HCT116 (cell line): Measurements from ENCODE around the gene CD19. TPM values are rescaled to one million over a fixed set of nuclear protein-coding genes. Genes with fewer than 3 reads are reported as not detected.
A peak's percentile ranks its signal among the peaks of the same experiment; 100 is the strongest.
"Not testable (repeated sequence)": the region's sequence is repeated elsewhere in the genome, so short reads cannot be mapped to it uniquely, and the experiment has no call there.

Experiments
- ATAC-seq: fragments of 200-7000 bp; cut with Tn5 transposase; 2 replicates; pipeline ENCODE4 v1.9.1; 2020; ENCODE audit warnings: mild to moderate bottlenecking, moderate library complexity
- BruUV-seq: library from RNA; stranded (reverse); fragments of 400-500 nt; replicated peaks from 2 replicates; lab custom pipeline; 2021; lab: Mats Ljungman, UMichigan
- CTCF ChIA-PET: fragments of 300-600 bp; sonication (Branson Sonifier 250); formaldehyde crosslinking; loops from one replicate; lab custom pipeline; 2021; ENCODE audit warnings: antibody characterized with exemption; lab: Charles Lee
- POLR2A ChIA-PET: fragments of 300-600, 350-600 bp; sonication (Branson Sonifier 250); formaldehyde crosslinking; loops from one replicate; lab custom pipeline; 2021; ENCODE audit warnings: antibody characterized with exemption; lab: Charles Lee
- RAD21 ChIA-PET, 2 experiments: fragments of 300-600 bp; sonication (Branson Sonifier 250); formaldehyde crosslinking; loops; one replicate each; lab custom pipeline; 2023; ENCODE audit warnings: low total read pairs in 2 of 2; ENCODE audit not compliant: uncharacterized antibody in 2 of 2, unreplicated experiment in 2 of 2, low non-redundant PET in 1 of 2; lab: Charles Lee
- DNase-seq: peaks from one replicate; pipeline ENCODE4 v3.0.0-alpha.2; 2010; ENCODE audit warnings: low read depth, low spot score
- H2AFZ ChIP-seq: fragments of 200-600 bp; shearing (Covaris generic), sonication (generic); 2 replicates; pipeline ENCODE4 v1.6.1; 2017; ENCODE audit warnings: low read depth, mixed run types, mixed read lengths, antibody characterized with exemption, low read length; ENCODE audit not compliant: poor library complexity, severe bottlenecking
- H3K27ac ChIP-seq: 2 replicates; pipeline ENCODE4 v1.5.1; 2012; ENCODE audit warnings: low read depth, low read length
- H3K27me3 ChIP-seq: fragments of 200-600 bp; sonication (generic); 2 replicates; pipeline ENCODE4 v1.6.1; 2016; ENCODE audit warnings: mixed run types, low read length, mixed read lengths; ENCODE audit not compliant: insufficient read depth
- H3K36me3 ChIP-seq, 2 experiments: fragments of 200-500 bp in 1 of 2; fragments of 200-600 bp in 1 of 2; sonication (Bioruptor generic) in 1 of 2; sonication (generic) in 1 of 2; 2 replicates each; pipeline versions ENCODE4 v1.5.1 to v1.6.1; 2014 to 2016; ENCODE audit warnings: low read length in 2 of 2, inconsistent platforms in 1 of 2, mixed read lengths in 1 of 2, mixed run types in 1 of 2; ENCODE audit not compliant: insufficient read depth in 2 of 2, control insufficient read depth in 1 of 2
- H3K4me1 ChIP-seq, 2 experiments: fragments of 200-600 bp in 1 of 2; sonication (generic) in 1 of 2; 2 replicates each; pipeline versions ENCODE4 v1.5.1 to v1.6.1; 2012 to 2017; ENCODE audit warnings: low read length in 2 of 2, inconsistent platforms in 1 of 2, mild to moderate bottlenecking in 1 of 2, mixed read lengths in 1 of 2, mixed run types in 1 of 2, moderate library complexity in 1 of 2; ENCODE audit not compliant: insufficient read depth in 2 of 2, control insufficient read depth in 1 of 2
- H3K4me2 ChIP-seq: fragments of 200-600 bp; sonication (generic); 2 replicates; pipeline ENCODE4 v1.6.1; 2017; ENCODE audit warnings: mixed run types, low read length, mixed read lengths
- H3K4me3 ChIP-seq, 2 experiments: fragments of 200-600 bp in 1 of 2; sonication (generic) in 1 of 2; replicated peaks in 1 of 2; 2 replicates each; pipeline ENCODE4 v1.5.1; 2011 to 2016; ENCODE audit warnings: low read length in 2 of 2, control low read depth in 1 of 2, low read depth in 1 of 2, mild to moderate bottlenecking in 1 of 2, mixed read lengths in 1 of 2, mixed run types in 1 of 2
- H3K79me2 ChIP-seq: fragments of 200-600 bp; sonication (generic); 2 replicates; pipeline ENCODE4 v1.6.1; 2017; ENCODE audit warnings: mild to moderate bottlenecking, mixed run types, low read length, moderate library complexity, mixed read lengths; ENCODE audit not compliant: insufficient read depth
- H3K9ac ChIP-seq: fragments of 200-600 bp; sonication (generic); 2 replicates; pipeline ENCODE4 v1.6.1; 2016; ENCODE audit warnings: low read length, mixed read lengths
- H3K9me2 ChIP-seq: fragments of 200-600 bp; sonication (generic), shearing (Covaris generic); 2 replicates; pipeline ENCODE4 v1.6.1; 2017; ENCODE audit warnings: mixed run types, mild to moderate bottlenecking, moderate library complexity; ENCODE audit not compliant: insufficient read depth
- H3K9me3 ChIP-seq, 2 experiments: fragments of 200-500 bp in 1 of 2; fragments of 200-600 bp in 1 of 2; sonication (Bioruptor generic) in 1 of 2; sonication (generic) in 1 of 2; 2 replicates each; pipeline ENCODE4 v1.6.1; 2014 to 2017; ENCODE audit warnings: low read length in 2 of 2, mixed read lengths in 2 of 2, inconsistent platforms in 1 of 2, low read depth in 1 of 2, mild to moderate bottlenecking in 1 of 2, mixed run types in 1 of 2, moderate library complexity in 1 of 2; ENCODE audit not compliant: control insufficient read depth in 1 of 2, insufficient read depth in 1 of 2
- H4K20me1 ChIP-seq: fragments of 200-600 bp; sonication (generic), shearing (Covaris generic); 2 replicates; pipeline ENCODE4 v1.6.1; 2017; ENCODE audit warnings: mixed run types, mild to moderate bottlenecking, moderate library complexity; ENCODE audit not compliant: insufficient read depth
- CTCF ChIP-seq, 3 experiments: fragments of 200-600 bp in 1 of 3; sonication (generic) in 1 of 3; IDR thresholded peaks in 2 of 3; conservative IDR thresholded peaks in 1 of 3; 2 replicates each; pipeline ENCODE4 v1.5.1; 2012 to 2017; ENCODE audit warnings: low read depth in 2 of 3, low read length in 2 of 3, antibody characterized with exemption in 1 of 3, borderline replicate concordance in 1 of 3, control low read depth in 1 of 3, mild to moderate bottlenecking in 1 of 3, mixed read lengths in 1 of 3, mixed run types in 1 of 3, moderate library complexity in 1 of 3; ENCODE audit not compliant: insufficient read depth in 1 of 3
- MAX ChIP-seq: IDR thresholded peaks from 2 replicates; pipeline ENCODE4 v1.6.1; 2012
- RAD21 ChIP-seq: IDR thresholded peaks from 2 replicates; pipeline ENCODE4 v1.6.1; 2012; ENCODE audit warnings: low read depth, mild to moderate bottlenecking
- SIN3A ChIP-seq: IDR thresholded peaks from 2 replicates; pipeline ENCODE4 v1.6.1; 2012; ENCODE audit warnings: low read depth
- intact Hi-C: fragments of 100-400 bp; cut with micrococcal nuclease; formaldehyde crosslinking; loops from 2 replicates; pipeline ENCODE4 v1.10.0; 2022
- total RNA-seq: library from RNA; stranded (reverse); gene quantifications from one replicate; pipeline ENCODE4 v1.2.1, GENCODE V29; 2021; ENCODE audit not compliant: unreplicated experiment

The CD19 gene
- total RNA-seq, 1 experiment from 2014 or later = 0.27 TPM

GRCh38 chr16:28969696-28970095 lies 37.9 kb downstream of the CD19 start:
- H3K4me1 ChIP-seq = peaks cover 0 to 10% of the 10 kb centered on the region in 2 experiments; a peak in 3 of 4 replicates
- H3K27ac ChIP-seq, H3K9me2 ChIP-seq, H3K4me3 ChIP-seq, RAD21 ChIA-PET, H3K79me2 ChIP-seq, H2AFZ ChIP-seq, H3K9ac ChIP-seq, H4K20me1 ChIP-seq, H3K27me3 ChIP-seq, H3K4me2 ChIP-seq, H3K9me3 ChIP-seq, BruUV-seq, DNase-seq, ATAC-seq, CTCF ChIA-PET, H3K36me3 ChIP-seq, POLR2A ChIA-PET: not testable (repeated sequence)
- intact Hi-C loops = loop anchor here (10.0 kb wide), 1 partner anchor 285 kb away; no protein-coding TSS in a partner anchor

GRCh38 chr16:28974007-28974436 lies 42.3 kb downstream of the CD19 start:
- H3K27me3 ChIP-seq = no peaks in the 10 kb centered on the region
- H3K27ac ChIP-seq = peak overlapping the region; percentile 34
- H3K4me2 ChIP-seq = peak overlapping the region; percentile 88
- no peaks in the 10 kb centered on the region for H4K20me1 ChIP-seq
- peak overlapping the region; percentile 97 for H3K4me3 ChIP-seq
- ATAC-seq = peak; percentile 73
- ChIA-PET RAD21 (interaction anchor here in 1 of 2 experiments (0.9 kb wide), 1 partner anchor 283 kb away, joined by 4 read pairs; no protein-coding TSS in a partner anchor), POLR2A (no interaction called here), CTCF (interaction anchor here (0.7 to 1.3 kb wide), 5 partner anchors 13 to 747 kb away, joined by 3 to 5 read pairs (median 4); partner anchors contain the start of genes NFATC2IP and TUFM)
- no peak for TF ChIP-seq MAX
- TF ChIP-seq RAD21 = peak; percentile 53
- no peak for TF ChIP-seq SIN3A
- TF ChIP-seq CTCF (IDR thresholded peaks at IDR 0.05 in 2 of 3, conservative IDR thresholded peaks at IDR 0.05 in 1 of 3; ENCODE audit: borderline replicate concordance in 1 of 3, insufficient read depth in 1 of 3, low read depth in 2 of 3, low read length in 2 of 3) = peak; percentile 28 to 77 (median 75); a peak in 5 of 6 replicates
- H3K9me3 ChIP-seq = no peaks in the 10 kb centered on the region
- H3K9me2 ChIP-seq = no peaks in the 10 kb centered on the region
- peaks cover 6 to 18% of the 10 kb centered on the region in 2 experiments; a peak in 3 of 4 replicates for H3K4me1 ChIP-seq
- H3K36me3 ChIP-seq = no peaks in the 10 kb centered on the region
- DNase-seq = peak; percentile 23
- peaks cover 11% of the 10 kb centered on the region; the same call in 1 of the 2 replicates for H3K79me2 ChIP-seq
- BruUV-seq = TSS peak; percentile 94
- H2AFZ ChIP-seq = no peak overlapping the region
- intact Hi-C loops = loop anchor here (10.0 kb wide), 1 partner anchor 281 kb away; no protein-coding TSS in a partner anchor
- peak overlapping the region; percentile 82 for H3K9ac ChIP-seq
